ENCODE results near the gene CALHM4.

GRCh38 chr6:116545651-116546050 is 7.9 kb upstream of the CALHM4 start, which contains the start of gene TRAPPC3L:
- no peak for TF ChIP-seq CTCF (IDR thresholded peaks at IDR 0.05; ENCODE audit: low read length)
- TF ChIP-seq EZH2 (optimal IDR thresholded peaks at IDR 0.05; ENCODE audit: low read depth, low read length): no peak

All from MM.1S (cell line).